ENCODE data around the gene AAK1. TPM values are rescaled to one million over a fixed set of nuclear protein-coding genes. Genes with fewer than 3 reads are reported as not detected.
"Not testable (repeated sequence)": the region's sequence is repeated elsewhere in the genome, so short reads cannot be mapped to it uniquely, and the experiment has no call there.

Gene AAK1
- polyA plus RNA-seq, 1 experiment = 23.3 TPM

DNA sequence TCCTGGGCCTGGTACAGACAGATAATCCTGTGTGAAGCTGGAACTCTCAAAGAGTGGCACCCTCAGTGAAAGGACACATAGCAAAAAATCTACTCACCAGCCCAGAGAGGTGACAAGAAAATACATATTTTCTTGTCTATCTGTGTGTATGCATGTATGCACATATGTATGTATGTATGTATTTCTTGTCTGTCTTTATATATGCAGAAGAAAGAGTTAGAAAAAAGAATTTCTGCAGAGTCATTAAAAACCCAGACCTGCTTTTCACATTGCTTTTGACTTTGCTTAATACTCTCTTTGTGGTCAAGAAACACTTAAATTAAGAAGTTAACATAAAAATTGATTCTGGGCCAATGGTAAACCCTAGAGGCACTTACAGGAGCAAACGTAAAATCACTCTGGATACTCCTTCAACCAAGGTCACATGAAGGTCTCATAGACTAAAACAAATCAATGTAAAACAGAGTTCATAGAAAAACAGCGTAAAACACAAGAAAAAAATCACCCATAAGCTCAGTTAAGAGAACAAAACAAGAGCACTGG, 16.5 kb upstream of the AAK1 start:
- CTCF ChIA-PET = no interaction called here
- POLR2A ChIA-PET = no interaction called here
- no peak for TF ChIP-seq CTCF (IDR thresholded peaks at IDR 0.05; ENCODE audit: insufficient read depth, low read depth, low read length)

GRCh38 chr2:69659349-69659748, 15.8 kb upstream of the AAK1 start:
- ChIA-PET POLR2A (no interaction called here), CTCF (no interaction called here)
- Histone ChIP-seq H3K4me3 (ENCODE audit: low read depth, low read length) (no peak overlapping the region), H3K27me3 (ENCODE audit: control insufficient read depth, insufficient read depth, low read length) (no peaks in the 10 kb centered on the region), H3K36me3 (ENCODE audit: control insufficient read depth, insufficient read depth, low read length) (no peaks in the 10 kb centered on the region)
- no peak for TF ChIP-seq CTCF (IDR thresholded peaks at IDR 0.05; ENCODE audit: insufficient read depth, low read depth, low read length)
- DNase-seq (ENCODE audit: low read depth) = no peak

More for the DNA sequence above, 16.5 kb upstream of the AAK1 start:
- DNase-seq (ENCODE audit: low read depth) = no peak
- no peak overlapping the region for H3K4me3 ChIP-seq (ENCODE audit: low read depth, low read length)
- no peaks in the 10 kb centered on the region for H3K36me3 ChIP-seq (ENCODE audit: control insufficient read depth, insufficient read depth, low read length)
- no peaks in the 10 kb centered on the region for H3K27me3 ChIP-seq (ENCODE audit: control insufficient read depth, insufficient read depth, low read length)

GRCh38 chr2:69652206-69652605, 8.7 kb upstream of the AAK1 start:
- H3K36me3 ChIP-seq (ENCODE audit: control insufficient read depth, insufficient read depth, low read length) = no peaks in the 10 kb centered on the region
- no peaks in the 10 kb centered on the region for H3K27me3 ChIP-seq (ENCODE audit: control insufficient read depth, insufficient read depth, low read length)
- DNase-seq (ENCODE audit: low read depth) = peak; percentile 91
- no peak for TF ChIP-seq CTCF (IDR thresholded peaks at IDR 0.05; ENCODE audit: insufficient read depth, low read depth, low read length)
- POLR2A ChIA-PET = no interaction called here
- H3K4me3 ChIP-seq (ENCODE audit: low read depth, low read length) = no peak overlapping the region
- CTCF ChIA-PET = interaction anchor here (0.6 to 1.0 kb wide), 2 partner anchors 8 to 69 kb away, joined by 3 to 4 read pairs; partner anchors contain the start of gene AAK1

GRCh38 chr2:69647196-69647595, 3.7 kb upstream of the AAK1 start:
- POLR2A ChIA-PET; H3K27me3 ChIP-seq (ENCODE audit: control insufficient read depth, insufficient read depth, low read length); DNase-seq (ENCODE audit: low read depth); H3K36me3 ChIP-seq (ENCODE audit: control insufficient read depth, insufficient read depth, low read length); H3K4me3 ChIP-seq (ENCODE audit: low read depth, low read length): not testable (repeated sequence)
- CTCF ChIA-PET = interaction anchor here (0.7 to 1.6 kb wide), 2 partner anchors 14 to 82 kb away, joined by 3 to 4 read pairs; no protein-coding TSS in a partner anchor

DNA sequence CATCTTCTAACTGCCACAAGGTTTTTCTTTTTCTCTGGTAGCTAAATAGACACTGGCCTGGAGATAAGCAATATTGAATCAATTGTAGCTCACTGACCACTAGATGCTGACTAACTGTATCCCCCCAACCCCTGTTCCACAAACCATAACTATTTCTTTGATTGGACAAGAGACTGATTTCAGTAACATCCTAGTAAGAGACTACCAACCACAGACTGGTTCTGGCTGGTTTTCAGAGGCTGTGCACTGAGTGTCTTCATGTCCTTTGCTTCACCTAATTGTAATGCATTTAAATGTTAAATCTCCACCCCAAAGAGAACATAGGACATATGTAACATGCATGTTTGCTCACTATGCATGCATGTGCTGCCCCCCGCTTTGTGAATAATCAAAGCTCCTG, 3.2 kb upstream of the AAK1 start:
- no peaks in the 10 kb centered on the region for H3K27me3 ChIP-seq (ENCODE audit: control insufficient read depth, insufficient read depth, low read length)
- CTCF ChIA-PET = interaction anchor here (0.7 to 1.6 kb wide), 2 partner anchors 14 to 82 kb away, joined by 3 to 4 read pairs; no protein-coding TSS in a partner anchor
- no peak for TF ChIP-seq CTCF (IDR thresholded peaks at IDR 0.05; ENCODE audit: insufficient read depth, low read depth, low read length)
- H3K36me3 ChIP-seq (ENCODE audit: control insufficient read depth, insufficient read depth, low read length) = no peaks in the 10 kb centered on the region
- no peak overlapping the region for H3K4me3 ChIP-seq (ENCODE audit: low read depth, low read length)
- POLR2A ChIA-PET = no interaction called here
- DNase-seq (ENCODE audit: low read depth) = no peak

DNA sequence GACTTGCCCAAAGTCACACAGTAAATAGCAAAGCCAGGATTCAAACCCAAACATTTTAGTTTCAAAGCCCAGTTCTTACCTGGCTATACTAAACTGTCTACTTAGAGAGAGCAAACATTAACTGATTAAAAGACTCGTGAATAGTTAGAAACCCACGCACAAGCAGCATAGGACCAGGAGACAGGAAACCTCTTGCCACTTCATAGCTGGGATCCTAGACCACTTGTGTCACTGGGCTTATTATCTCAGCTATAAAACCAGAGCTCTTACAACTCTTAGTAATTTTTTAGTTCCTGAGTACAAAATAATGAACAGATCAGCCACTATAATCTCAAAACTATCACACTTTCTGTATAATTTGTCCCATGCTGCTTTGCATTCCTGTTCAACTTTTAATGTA, 2.4 kb upstream of the AAK1 start:
- Histone ChIP-seq H3K4me3 (ENCODE audit: low read depth, low read length) (no peak overlapping the region), H3K27me3 (ENCODE audit: control insufficient read depth, insufficient read depth, low read length) (no peaks in the 10 kb centered on the region), H3K36me3 (ENCODE audit: control insufficient read depth, insufficient read depth, low read length) (no peaks in the 10 kb centered on the region)
- no peak for TF ChIP-seq CTCF (IDR thresholded peaks at IDR 0.05; ENCODE audit: insufficient read depth, low read depth, low read length)
- DNase-seq (ENCODE audit: low read depth) = no peak
- ChIA-PET POLR2A (no interaction called here), CTCF (interaction anchor here (1.0 kb wide), 1 partner anchor 171 kb away, joined by 3 read pairs; no protein-coding TSS in a partner anchor)

Data from BJ (cell line).